Amygdala (tissue), 56 donors: ENCODE data around the gene KLF7.

ENCODE experiments used
- DNase-seq, 56 donors: peaks; one replicate each; lab custom pipeline; 2025; lab: John Stamatoyannopoulos, UW

KLF7 gene

GRCh38 chr2:207151048-207151447, 14.7 kb downstream of the KLF7 start:
- DNase-seq, result no peak

DNA sequence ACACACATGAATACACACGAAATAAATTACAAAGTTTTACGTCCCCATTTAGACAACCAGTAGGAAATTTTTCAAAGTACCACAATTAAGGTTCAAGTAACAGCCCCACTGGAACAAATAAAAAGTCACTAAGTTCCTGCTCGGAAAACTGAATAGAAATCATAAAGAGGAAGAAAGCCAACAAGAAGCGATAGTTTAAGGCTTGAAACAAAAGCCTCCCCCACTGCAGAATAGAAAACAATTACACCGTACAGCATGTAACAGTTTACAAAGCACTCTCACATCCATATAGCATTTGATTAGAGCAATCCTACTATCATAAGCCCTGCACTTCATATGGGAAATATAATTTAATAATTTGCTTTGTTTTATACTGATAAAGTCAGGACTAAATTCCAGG, 15.5 kb downstream of the KLF7 start:
- no peak for DNase-seq

- DNase-seq, result no peak
Observed at GRCh38 chr2:207149249-207150213, 16.2 kb downstream of the KLF7 start.

GRCh38 chr2:207148020-207148419, 17.7 kb downstream of the KLF7 start:
- no peak for DNase-seq

DNA sequence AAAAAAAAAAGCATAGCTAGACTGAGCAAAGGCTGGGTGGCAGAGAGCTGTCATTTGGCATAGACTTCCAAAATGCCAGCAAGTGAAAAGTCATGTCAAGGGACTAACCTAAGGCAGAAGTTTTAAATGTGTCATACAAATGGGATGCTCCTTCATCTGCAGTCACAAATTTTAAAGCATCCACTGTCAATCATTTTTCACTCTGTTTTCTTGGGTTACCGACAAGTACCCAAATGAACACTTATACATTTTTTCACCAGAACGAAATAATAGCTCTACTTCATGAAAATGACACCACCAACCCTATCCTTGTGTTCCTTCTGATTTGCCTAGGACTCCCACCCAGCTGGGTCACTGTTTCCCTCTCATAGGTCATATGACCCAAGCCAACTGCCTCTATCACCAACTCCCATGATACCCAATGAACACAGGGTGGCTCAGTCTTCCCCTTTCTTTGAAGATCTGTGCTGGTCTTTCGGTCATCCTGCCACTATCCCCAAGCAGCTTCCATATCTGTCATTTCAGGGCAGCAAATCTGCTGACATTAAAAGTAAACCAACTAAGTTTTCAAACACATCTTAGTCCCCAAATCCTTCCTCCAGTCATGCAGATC, 21.5 kb downstream of the KLF7 start:
- no peak for DNase-seq

- DNase-seq, result peak in 37 of 56 donors; percentile 3 to 76 (median 42)
Observed at GRCh38 chr2:207143215-207144172, 22.3 kb downstream of the KLF7 start.

- DNase-seq, result peak in 3 of 56 donors; percentile 17 to 40 (median 38)
Observed at GRCh38 chr2:207142461-207142860, 23.3 kb downstream of the KLF7 start.

- DNase-seq, result no peak
Observed at GRCh38 chr2:207141386-207141785, 24.4 kb downstream of the KLF7 start.

- no peak for DNase-seq
Observed at GRCh38 chr2:207140265-207140664, 25.5 kb downstream of the KLF7 start.

GRCh38 chr2:207139552-207139951, 26.2 kb downstream of the KLF7 start:
- DNase-seq, result no peak

GRCh38 chr2:207138627-207139297, 27.0 kb downstream of the KLF7 start:
- DNase-seq, result no peak

DNA sequence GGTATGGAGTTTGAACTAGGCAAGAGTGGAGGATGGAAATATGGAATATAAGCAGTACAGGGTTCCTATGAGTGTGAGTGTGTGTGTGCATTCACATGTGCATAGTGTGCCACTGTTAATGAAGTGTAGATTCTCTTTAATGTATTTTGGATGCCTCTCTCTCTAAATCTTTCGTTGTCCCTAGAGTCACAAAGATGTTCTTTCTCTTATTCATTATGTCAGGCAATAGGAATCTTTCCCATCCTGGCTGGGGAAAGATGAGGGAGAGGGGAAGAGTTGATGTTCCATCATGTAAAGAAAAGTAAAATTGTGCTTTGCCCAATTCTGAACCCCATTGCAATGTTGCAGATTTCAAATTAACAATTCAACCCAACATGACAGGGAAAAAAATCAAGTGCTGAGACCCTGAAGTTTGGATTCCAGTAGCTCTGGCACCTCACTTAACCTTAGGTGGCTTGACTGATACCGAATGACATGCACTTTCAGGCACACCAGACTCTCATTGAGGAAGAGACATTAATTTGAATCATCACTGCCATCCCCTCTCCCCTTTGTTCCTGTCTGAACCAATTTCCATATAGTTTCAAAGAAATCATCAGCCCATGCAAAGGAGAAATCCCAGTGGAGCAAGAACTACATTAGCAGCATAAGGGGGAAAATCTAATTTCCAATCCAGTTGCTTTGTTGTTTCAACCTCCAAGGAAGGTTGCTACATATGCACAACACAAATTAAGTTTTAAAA, 28.0 kb downstream of the KLF7 start:
- no peak for DNase-seq

- DNase-seq, result no peak
Observed at GRCh38 chr2:207136874-207137273, 28.9 kb downstream of the KLF7 start.

DNA sequence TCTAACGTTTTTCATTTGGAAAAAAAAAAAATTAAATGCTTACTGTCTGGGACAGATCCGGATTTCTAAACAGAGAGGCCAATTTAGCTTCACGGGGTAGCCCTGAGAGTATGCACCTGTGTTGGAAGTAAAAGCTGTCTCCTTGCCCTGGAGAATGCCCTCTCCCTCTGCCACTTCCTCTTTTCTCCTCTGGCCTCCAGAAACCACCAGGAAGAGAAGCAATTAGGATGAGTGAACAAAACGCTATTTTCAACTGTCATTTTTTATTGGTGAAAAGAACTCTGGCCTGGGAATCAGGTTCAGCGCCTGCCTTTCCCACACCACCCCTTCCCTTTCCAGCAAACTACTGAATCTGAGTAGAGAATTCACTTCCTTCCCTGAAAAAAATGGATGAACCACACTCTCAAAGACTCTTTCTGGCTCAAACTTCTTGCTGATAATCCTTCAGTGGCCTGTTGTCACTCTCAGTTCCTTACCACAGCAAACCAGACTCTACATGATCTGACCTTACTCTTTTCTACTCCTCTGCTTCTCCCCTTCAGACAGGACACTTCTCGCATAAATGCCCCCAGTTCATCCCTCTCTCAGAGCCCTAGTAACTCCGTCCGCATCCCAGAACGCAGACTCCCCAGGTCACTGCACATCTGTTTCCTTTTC, 29.8 kb downstream of the KLF7 start:
- DNase-seq, result no peak

GRCh38 chr2:207135340-207135739, 30.4 kb downstream of the KLF7 start:
- DNase-seq, result no peak

GRCh38 chr2:207133820-207134519, 31.8 kb downstream of the KLF7 start:
- peak in 4 of 56 donors; percentile 9 to 31 (median 25) for DNase-seq

DNA sequence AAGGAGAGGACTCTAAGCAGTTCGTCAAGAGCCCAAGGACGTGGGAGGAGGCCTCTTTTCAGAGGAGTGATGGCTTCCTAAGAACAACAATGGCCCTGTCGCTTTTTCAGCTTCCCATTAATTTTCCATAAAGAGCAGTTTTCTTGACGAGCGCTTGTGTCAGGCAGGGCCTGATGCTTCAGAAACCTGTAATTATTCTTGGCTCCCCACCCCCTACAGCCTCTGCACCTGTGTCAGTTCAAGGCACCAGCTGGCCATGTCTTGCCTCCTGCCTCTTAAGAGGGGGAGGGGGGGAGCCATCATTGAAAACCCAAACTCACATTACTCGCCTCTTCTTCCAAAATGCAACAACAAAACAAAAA, 32.3 kb downstream of the KLF7 start:
- peak in 1 of 56 donors; percentile 12 for DNase-seq

GRCh38 chr2:207132019-207132418, 33.7 kb downstream of the KLF7 start:
- DNase-seq, result no peak
